Stimulated activated CD4-positive, alpha-beta T cell treated with anti-CD3 and anti-CD28 coated beads, Interleukin-2, amount 100 ng/mL, for 24 hours (primary cell): Measurements from ENCODE around the gene DBH.

Source experiments
- DNase-seq, 2 donors: peaks; one replicate each; pipeline ENCODE4 v3.0.0-alpha.2; 2020

The DBH gene

GRCh38 chr9:133685653-133686609, 49.8 kb downstream of the DBH start:
- DNase-seq = no peak

GRCh38 chr9:133686642-133687575, 50.7 kb downstream of the DBH start:
- no peak for DNase-seq

- no peak for DNase-seq
Measured at GRCh38 chr9:133687856-133688761, 51.9 kb downstream of the DBH start.

- no peak for DNase-seq
Measured at GRCh38 chr9:133689151-133689763, 53.1 kb downstream of the DBH start.

GRCh38 chr9:133690081-133690561, 54.0 kb downstream of the DBH start:
- DNase-seq = no peak

- DNase-seq = no peak
Measured at GRCh38 chr9:133691191-133691590, 55.0 kb downstream of the DBH start.

GRCh38 chr9:133691626-133692363, 55.6 kb downstream of the DBH start:
- DNase-seq = peak; percentile 27 to 38

- DNase-seq = no peak
Measured at GRCh38 chr9:133692364-133692985, 56.3 kb downstream of the DBH start.

GRCh38 chr9:133693116-133693515, 57.0 kb downstream of the DBH start:
- DNase-seq = no peak

GRCh38 chr9:133693703-133694529, 57.8 kb downstream of the DBH start:
- no peak for DNase-seq

GRCh38 chr9:133694686-133695085, 58.5 kb downstream of the DBH start:
- DNase-seq = no peak

GRCh38 chr9:133696071-133696472, 59.9 kb downstream of the DBH start:
- no peak for DNase-seq

- no peak for DNase-seq
Measured at GRCh38 chr9:133699546-133699945, 63.4 kb downstream of the DBH start.

GRCh38 chr9:133700819-133701320, 64.7 kb downstream of the DBH start:
- DNase-seq = no peak

- DNase-seq = peak; percentile 59
Measured at GRCh38 chr9:133701321-133701980, 65.3 kb downstream of the DBH start.

- peak; percentile 69 to 78 for DNase-seq
Measured at GRCh38 chr9:133701981-133702797, 66.0 kb downstream of the DBH start.

- peak in 1 of 2 donors; percentile 32 for DNase-seq
Measured at GRCh38 chr9:133702798-133703590, 66.8 kb downstream of the DBH start.
